H9 (cell line): Measurements from ENCODE around the gene KRT6A. TPM values are rescaled to one million over a fixed set of nuclear protein-coding genes. Genes with fewer than 3 reads are reported as not detected.

Source experiments
- DNase-seq: peaks from one replicate; pipeline ENCODE4 v3.0.0-alpha.2; 2017
- H2AFZ ChIP-seq: one replicate; pipeline ENCODE4 v1.6.1; 2013; ENCODE audit warnings: mild to moderate bottlenecking, low read length, control low read depth, moderate library complexity
- H2AK5ac ChIP-seq: 2 replicates; pipeline ENCODE4 v1.6.1; 2013; ENCODE audit warnings: low read length, control low read depth, mixed read lengths; ENCODE audit not compliant: insufficient read length
- H2BK120ac ChIP-seq: one replicate; pipeline ENCODE4 v1.6.1; 2013; ENCODE audit warnings: low read depth, mild to moderate bottlenecking, low read length, control low read depth, inconsistent platforms; ENCODE audit not compliant: poor library complexity, severe bottlenecking
- H2BK12ac ChIP-seq: 2 replicates; pipeline ENCODE4 v1.6.1; 2013; ENCODE audit warnings: low read length, control low read depth, mixed read lengths, low read depth; ENCODE audit not compliant: insufficient read length
- H2BK15ac ChIP-seq: 2 replicates; pipeline ENCODE4 v1.6.1; 2013; ENCODE audit warnings: low read depth, low read length, control low read depth
- H2BK20ac ChIP-seq: one replicate; pipeline ENCODE4 v1.6.1; 2013; ENCODE audit warnings: low read depth, mild to moderate bottlenecking, low read length, control low read depth, inconsistent platforms; ENCODE audit not compliant: poor library complexity, severe bottlenecking
- H2BK5ac ChIP-seq: 2 replicates; pipeline ENCODE4 v1.6.1; 2013; ENCODE audit warnings: low read length, control low read depth, mixed read lengths; ENCODE audit not compliant: insufficient read length
- H3K14ac ChIP-seq: 2 replicates; pipeline ENCODE4 v1.6.1; 2013; ENCODE audit warnings: low read length, control low read depth; ENCODE audit not compliant: insufficient read depth
- H3K18ac ChIP-seq: 2 replicates; pipeline ENCODE4 v1.6.1; 2013; ENCODE audit warnings: low read depth, mild to moderate bottlenecking, mixed read lengths, low read length, control low read depth; ENCODE audit not compliant: insufficient read length
- H3K23ac ChIP-seq: 2 replicates; pipeline ENCODE4 v1.6.1; 2013; ENCODE audit warnings: low read length, control low read depth, mixed read lengths, low read depth; ENCODE audit not compliant: insufficient read length
- H3K23me2 ChIP-seq: 2 replicates; pipeline ENCODE4 v1.6.1; 2013; ENCODE audit warnings: low read depth, mild to moderate bottlenecking, mixed read lengths, low read length, control low read depth; ENCODE audit not compliant: insufficient read length, poor library complexity, severe bottlenecking
- H3K27ac ChIP-seq: 2 replicates; pipeline ENCODE4 v1.5.1; 2013; ENCODE audit warnings: low read length, control low read depth, mixed read lengths, low read depth; ENCODE audit not compliant: insufficient read length
- H3K27me3 ChIP-seq: 2 replicates; pipeline ENCODE4 v1.6.1; 2013; ENCODE audit warnings: low read length, control low read depth, inconsistent platforms; ENCODE audit not compliant: insufficient read depth
- H3K4ac ChIP-seq: 2 replicates; pipeline ENCODE4 v1.6.1; 2013; ENCODE audit warnings: low read depth, mild to moderate bottlenecking, control low read depth, inconsistent platforms, low read length, moderate library complexity
- H3K4me1 ChIP-seq: 2 replicates; pipeline ENCODE4 v1.6.1; 2013; ENCODE audit warnings: low read length, control low read depth, inconsistent platforms; ENCODE audit not compliant: insufficient read depth
- H3K4me2 ChIP-seq: 2 replicates; pipeline ENCODE4 v1.6.1; 2013; ENCODE audit warnings: low read length, control low read depth, mixed read lengths; ENCODE audit not compliant: insufficient read length, insufficient read depth
- H3K56ac ChIP-seq: 2 replicates; pipeline ENCODE4 v1.6.1; 2013; ENCODE audit warnings: low read depth, mild to moderate bottlenecking, mixed read lengths, low read length, control low read depth; ENCODE audit not compliant: insufficient read length
- H3K79me1 ChIP-seq: 2 replicates; pipeline ENCODE4 v1.6.1; 2013; ENCODE audit warnings: low read depth, mild to moderate bottlenecking, moderate library complexity, low read length, control low read depth, inconsistent platforms; ENCODE audit not compliant: insufficient read depth, poor library complexity, severe bottlenecking
- H3K79me2 ChIP-seq: 2 replicates; pipeline ENCODE4 v1.6.1; 2013; ENCODE audit warnings: low read length, control low read depth, inconsistent platforms; ENCODE audit not compliant: insufficient read depth
- H3K9ac ChIP-seq: 2 replicates; pipeline ENCODE4 v1.6.1; 2013; ENCODE audit warnings: low read length, control low read depth, mixed read lengths; ENCODE audit not compliant: insufficient read length; ENCODE audit errors: extremely low read depth
- H3K9me3 ChIP-seq: one replicate; pipeline ENCODE4 v1.6.1; 2013; ENCODE audit warnings: low read depth, low read length, inconsistent platforms; ENCODE audit not compliant: control insufficient read depth
- H3T11ph ChIP-seq: one replicate; pipeline ENCODE4 v1.6.1; 2013; ENCODE audit warnings: mild to moderate bottlenecking, low read length, control low read depth, inconsistent platforms
- H4K20me1 ChIP-seq: one replicate; pipeline ENCODE4 v1.6.1; 2013; ENCODE audit not compliant: control insufficient read depth, insufficient read length, insufficient read depth
- H4K5ac ChIP-seq: 2 replicates; pipeline ENCODE4 v1.6.1; 2013; ENCODE audit warnings: low read depth, mild to moderate bottlenecking, mixed read lengths, low read length, control low read depth; ENCODE audit not compliant: insufficient read length
- H4K8ac ChIP-seq: replicated peaks from 2 replicates; pipeline ENCODE4 v1.6.1; 2013; ENCODE audit warnings: low read length, control low read depth, mixed read lengths, low read depth; ENCODE audit not compliant: insufficient read length
- H4K91ac ChIP-seq: 2 replicates; pipeline ENCODE4 v1.6.1; 2013; ENCODE audit warnings: low read depth, mild to moderate bottlenecking, moderate library complexity, mixed read lengths, low read length, control low read depth; ENCODE audit not compliant: insufficient read length
- H3K27ac Mint-ChIP-seq, 3 experiments: 2 replicates in 2 of 3; 3 replicates in 1 of 3; pipeline ENCODE4 v1.8.0; 2020 to 2021; ENCODE audit warnings: mixed read lengths in 3 of 3, mild to moderate bottlenecking in 1 of 3, moderate library complexity in 1 of 3
- H3K27me3 Mint-ChIP-seq: 2 replicates; pipeline ENCODE4 v1.8.0; 2021; ENCODE audit warnings: low read depth, mild to moderate bottlenecking, moderate library complexity, mixed read lengths
- H3K36me3 Mint-ChIP-seq, 3 experiments: 2 replicates in 2 of 3; 3 replicates in 1 of 3; pipeline ENCODE4 v1.8.0; 2020 to 2021; ENCODE audit warnings: low read depth in 3 of 3, mixed read lengths in 3 of 3; ENCODE audit not compliant: insufficient read depth in 1 of 3
- H3K4me1 Mint-ChIP-seq, 2 experiments: 2 replicates each; pipeline ENCODE4 v1.8.0; 2020; ENCODE audit warnings: mixed read lengths in 2 of 2
- H3K4me3 Mint-ChIP-seq, 2 experiments: 2 replicates in 1 of 2; 3 replicates in 1 of 2; pipeline ENCODE4 v1.8.0; 2020 to 2021; ENCODE audit warnings: mild to moderate bottlenecking in 2 of 2, mixed read lengths in 2 of 2, moderate library complexity in 1 of 2
- H3K9me3 Mint-ChIP-seq, 2 experiments: 2 replicates in 1 of 2; 3 replicates in 1 of 2; pipeline ENCODE4 v1.8.0; 2020; ENCODE audit warnings: mild to moderate bottlenecking in 2 of 2, mixed read lengths in 2 of 2, moderate library complexity in 1 of 2
- WGBS: extraction: QIAGEN DNeasy Blood & Tissue Kit; methylation state at CpG from one replicate; pipeline ENCODE4 v1.1.7; 2013; ENCODE audit warnings: missing lambda C conversion rate, low lambda C conversion rate, mixed read lengths; ENCODE audit not compliant: insufficient read length; ENCODE audit errors: extremely low coverage; 5-methylcytosine and 5-hydroxymethylcytosine counted together
- total RNA-seq: library from RNA; stranded (reverse); gene quantifications from 2 replicates; pipeline ENCODE4 v1.2.1, GENCODE V29; 2021
- TF ChIP-seq, protein P1 (sequence below): fragments of 200-600 bp; sonication (generic); conservative IDR thresholded peaks from 3 replicates; pipeline ENCODE4 v1.8.0; 2021; ENCODE audit warnings: antibody characterized with exemption, mild to moderate bottlenecking

Gene KRT6A
- total RNA-seq, 1 experiment from 2014 or later: not detected

DNA sequence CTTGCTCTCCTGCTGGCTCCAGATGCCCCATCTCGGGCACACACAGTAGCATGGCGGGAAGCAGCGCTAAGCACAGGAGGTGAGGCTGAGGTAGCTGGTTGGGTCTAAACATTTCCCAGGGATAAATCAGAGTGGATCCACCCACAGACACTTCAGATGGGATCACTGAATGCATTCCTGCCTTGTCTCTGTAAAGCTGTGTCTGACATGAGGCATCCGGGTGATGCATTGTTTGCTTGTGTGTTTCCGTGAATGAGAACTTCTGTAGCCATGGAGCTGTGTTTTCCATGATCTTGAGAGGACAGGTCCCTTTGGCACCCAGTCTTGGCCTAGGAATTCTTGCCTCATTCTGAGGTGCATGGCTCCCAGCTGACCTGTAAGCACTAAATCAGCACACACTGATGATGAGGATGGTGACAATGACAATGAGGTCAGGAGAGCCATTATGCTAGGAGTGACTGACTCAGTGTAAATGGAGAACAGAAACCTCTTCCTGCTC is 52.2 kb downstream of the KRT6A start:
- no peak overlapping the region for H4K8ac ChIP-seq
- Mint-ChIP-seq H3K4me1 (peaks cover 20 to 27% of the 10 kb centered on the region in 2 experiments), H3K36me3 (no peaks in the 10 kb centered on the region), H3K27ac (peak overlapping the region in 1 of 3 experiments; percentile 50; a peak in 1 of 7 replicates), H3K4me3 (no peak overlapping the region), H3K9me3 (no peaks in the 10 kb centered on the region), H3K27me3 (peaks cover 3% of the 10 kb centered on the region)
- H4K5ac ChIP-seq: no peak overlapping the region
- no peak overlapping the region for H3T11ph ChIP-seq
- H2BK5ac ChIP-seq: no peak overlapping the region
- H3K4me1 ChIP-seq: 0 out of 2 replicates have a peak, but pooled peaks cover 2% of the 10 kb centered on the region
- no CpG with 5 or more reads among the region's 5 CpGs for WGBS
- TF ChIP-seq, protein P1, sequence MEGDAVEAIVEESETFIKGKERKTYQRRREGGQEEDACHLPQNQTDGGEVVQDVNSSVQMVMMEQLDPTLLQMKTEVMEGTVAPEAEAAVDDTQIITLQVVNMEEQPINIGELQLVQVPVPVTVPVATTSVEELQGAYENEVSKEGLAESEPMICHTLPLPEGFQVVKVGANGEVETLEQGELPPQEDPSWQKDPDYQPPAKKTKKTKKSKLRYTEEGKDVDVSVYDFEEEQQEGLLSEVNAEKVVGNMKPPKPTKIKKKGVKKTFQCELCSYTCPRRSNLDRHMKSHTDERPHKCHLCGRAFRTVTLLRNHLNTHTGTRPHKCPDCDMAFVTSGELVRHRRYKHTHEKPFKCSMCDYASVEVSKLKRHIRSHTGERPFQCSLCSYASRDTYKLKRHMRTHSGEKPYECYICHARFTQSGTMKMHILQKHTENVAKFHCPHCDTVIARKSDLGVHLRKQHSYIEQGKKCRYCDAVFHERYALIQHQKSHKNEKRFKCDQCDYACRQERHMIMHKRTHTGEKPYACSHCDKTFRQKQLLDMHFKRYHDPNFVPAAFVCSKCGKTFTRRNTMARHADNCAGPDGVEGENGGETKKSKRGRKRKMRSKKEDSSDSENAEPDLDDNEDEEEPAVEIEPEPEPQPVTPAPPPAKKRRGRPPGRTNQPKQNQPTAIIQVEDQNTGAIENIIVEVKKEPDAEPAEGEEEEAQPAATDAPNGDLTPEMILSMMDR: no peak
- H2AFZ ChIP-seq: no peak overlapping the region
- H3K79me1 ChIP-seq: no peaks in the 10 kb centered on the region
- no peaks in the 10 kb centered on the region for H4K20me1 ChIP-seq
- no peak overlapping the region for H3K56ac ChIP-seq
- no peak overlapping the region for H4K91ac ChIP-seq
- no peak overlapping the region for H3K23ac ChIP-seq
- H2AK5ac ChIP-seq: no peak overlapping the region
- no peak overlapping the region for H2BK20ac ChIP-seq
- H2BK15ac ChIP-seq: no peak overlapping the region
- no peak overlapping the region for H3K14ac ChIP-seq
- H3K4ac ChIP-seq: no peak overlapping the region
- no peaks in the 10 kb centered on the region for H3K9me3 ChIP-seq
- H2BK120ac ChIP-seq: no peak overlapping the region
- H3K27ac ChIP-seq: no peak overlapping the region
- H2BK12ac ChIP-seq: no peak overlapping the region
- no peaks in the 10 kb centered on the region for H3K27me3 ChIP-seq
- H3K9ac ChIP-seq: no peak overlapping the region
- H3K23me2 ChIP-seq: no peaks in the 10 kb centered on the region
- H3K79me2 ChIP-seq: no peaks in the 10 kb centered on the region
- H3K18ac ChIP-seq: no peak overlapping the region
- no peak for DNase-seq
- no peak overlapping the region for H3K4me2 ChIP-seq
